Embryonic facial prominence (tissue), 1 donor: Measurements from ENCODE around the gene ZEB1.
"Not testable (repeated sequence)": the region's sequence is repeated elsewhere in the genome, so short reads cannot be mapped to it uniquely, and the experiment has no call there.

Experiments used
- DNase-seq: peaks from one replicate; pipeline ENCODE4 v3.0.0-alpha.2; 2016; ENCODE audit errors: extremely low spot score

The ZEB1 gene

GRCh38 chr10:31318382-31318853 lies 598 bp upstream of the ZEB1 start:
- DNase-seq, result peak; percentile 39

GRCh38 chr10:31319602-31320549 lies 860 bp downstream of the ZEB1 start:
- no peak for DNase-seq

- DNase-seq, result no peak
These were observed 1.7 kb downstream of the ZEB1 start for GRCh38 chr10:31320550-31321211.

GRCh38 chr10:31321396-31321941 lies 2.5 kb downstream of the ZEB1 start:
- DNase-seq, result no peak

GRCh38 chr10:31322647-31323046 lies 3.6 kb downstream of the ZEB1 start:
- no peak for DNase-seq

- no peak for DNase-seq
These were observed 21.3 kb downstream of the ZEB1 start for GRCh38 chr10:31340343-31340742.

GRCh38 chr10:31341552-31341951 lies 22.5 kb downstream of the ZEB1 start:
- no peak for DNase-seq

- DNase-seq, result no peak
These were observed 24.0 kb downstream of the ZEB1 start for GRCh38 chr10:31343009-31343408.

- DNase-seq, result no peak
These were observed 24.5 kb downstream of the ZEB1 start for GRCh38 chr10:31343551-31343950.

GRCh38 chr10:31345886-31346285 lies 26.9 kb downstream of the ZEB1 start:
- no peak for DNase-seq

- DNase-seq, result no peak
These were observed 27.9 kb downstream of the ZEB1 start for GRCh38 chr10:31346953-31347352.

GRCh38 chr10:31347705-31348104 lies 28.7 kb downstream of the ZEB1 start:
- DNase-seq, result no peak

GRCh38 chr10:31350891-31351290 lies 31.9 kb downstream of the ZEB1 start:
- no peak for DNase-seq

- DNase-seq, result no peak
These were observed 33.6 kb downstream of the ZEB1 start for GRCh38 chr10:31352436-31353226.

GRCh38 chr10:31353574-31353973 lies 34.6 kb downstream of the ZEB1 start:
- no peak for DNase-seq

- DNase-seq, result no peak
These were observed 39.8 kb downstream of the ZEB1 start for GRCh38 chr10:31358688-31359330.

GRCh38 chr10:31359979-31360378 lies 41.0 kb downstream of the ZEB1 start:
- no peak for DNase-seq

GRCh38 chr10:31361475-31361874 lies 42.5 kb downstream of the ZEB1 start:
- not testable (repeated sequence) for DNase-seq

- DNase-seq, result no peak
These were observed 43.1 kb downstream of the ZEB1 start for GRCh38 chr10:31362023-31362641.

GRCh38 chr10:31363696-31364095 lies 44.7 kb downstream of the ZEB1 start:
- not testable (repeated sequence) for DNase-seq

GRCh38 chr10:31364238-31364637 lies 45.2 kb downstream of the ZEB1 start:
- not testable (repeated sequence) for DNase-seq
